K562 (cell line): ENCODE results near the gene TAF9. TPM values are rescaled to one million over a fixed set of nuclear protein-coding genes. Genes with fewer than 3 reads are reported as not detected.

ENCODE experiments used
- CBFA2T3 ChIP-seq: fragments of 450-650 bp; IDR thresholded peaks from 2 replicates; pipeline ENCODE4 v1.6.1; 2017
- DLX4 ChIP-seq: fragments of 250-450 bp; sonication (Bioruptor Pico); IDR thresholded peaks from 2 replicates; pipeline ENCODE4 v1.6.1; 2021; ENCODE audit warnings: mild to moderate bottlenecking
- DPF2 ChIP-seq: fragments of 450-650 bp; IDR thresholded peaks from 2 replicates; pipeline ENCODE4 v1.6.1; 2016
- FOXJ3 ChIP-seq: sonication (generic); formaldehyde crosslinking; IDR thresholded peaks from 2 replicates; pipeline ENCODE4 v1.4.0; 2020; ENCODE audit warnings: mild to moderate bottlenecking, missing genetic modification reagents
- GTF2A2 ChIP-seq: IDR thresholded peaks from 2 replicates; pipeline ENCODE4 v1.6.1; 2016; ENCODE audit warnings: mild to moderate bottlenecking, missing genetic modification characterization, missing compliant biosample characterization
- KDM2B ChIP-seq: fragments of 250-450 bp; sonication (Bioruptor Pico); IDR thresholded peaks from 2 replicates; pipeline ENCODE4 v1.8.0; 2021; ENCODE audit warnings: mild to moderate bottlenecking, moderate library complexity
- MEF2A ChIP-seq: IDR thresholded peaks from 2 replicates; pipeline ENCODE4 v1.6.1; 2011; ENCODE audit warnings: low read depth, mild to moderate bottlenecking, low read length, moderate library complexity; ENCODE audit not compliant: control insufficient read depth
- NCOR1 ChIP-seq: fragments of 450-650 bp; IDR thresholded peaks from 2 replicates; pipeline ENCODE4 v1.6.1; 2016; ENCODE audit warnings: mild to moderate bottlenecking, moderate library complexity
- POLR2B ChIP-seq: fragments of 450-650 bp; IDR thresholded peaks from 2 replicates; pipeline ENCODE4 v1.6.1; 2018; ENCODE audit warnings: low read depth; ENCODE audit not compliant: partially characterized antibody
- PRMT5 ChIP-seq: sonication (generic); formaldehyde crosslinking; IDR thresholded peaks from 2 replicates; pipeline ENCODE4 v1.5.0; 2020; ENCODE audit warnings: missing genetic modification reagents
- RCOR1 ChIP-seq, 2 experiments: IDR thresholded peaks; 2 replicates each; pipeline ENCODE4 v1.6.1; 2012; ENCODE audit warnings: low read depth in 2 of 2, low read length in 2 of 2, borderline replicate concordance in 1 of 2, improper control_type of control experiment in 1 of 2
- RFX7 ChIP-seq: fragments of 250-450 bp; sonication (Bioruptor Pico); IDR thresholded peaks from 2 replicates; pipeline ENCODE4 v1.5.1; 2021; ENCODE audit warnings: mild to moderate bottlenecking
- SAFB ChIP-seq: fragments of 200-400 bp; formaldehyde crosslinking; IDR thresholded peaks from 2 replicates; pipeline ENCODE4 v1.6.1; 2017; ENCODE audit warnings: low read depth, low read length, borderline replicate concordance
- SMARCA4 ChIP-seq: fragments of 450-650 bp; IDR thresholded peaks from 2 replicates; pipeline ENCODE4 v1.6.1; 2016
- ZBTB11 ChIP-seq, 3 experiments: fragments of 200-800 bp in 1 of 3; fragments of 250-450 bp in 1 of 3; fragments of 450-650 bp in 1 of 3; sonication (Bioruptor Pico) in 1 of 3; sonication (Bioruptor generic) in 1 of 3; formaldehyde crosslinking in 1 of 3; IDR thresholded peaks; 2 replicates each; pipeline versions ENCODE4 v1.6.1 to v1.8.0; 2016 to 2022; ENCODE audit warnings: mild to moderate bottlenecking in 2 of 3, missing genetic modification characterization in 2 of 3, missing compliant biosample characterization in 1 of 3, moderate library complexity in 1 of 3
- ZBTB2 ChIP-seq: fragments of 450-650 bp; IDR thresholded peaks from 2 replicates; pipeline ENCODE4 v1.6.1; 2016; ENCODE audit warnings: antibody characterized with exemption
- ZHX1 ChIP-seq: fragments of 150-350 bp; conservative IDR thresholded peaks from 2 replicates; pipeline ENCODE4 v1.6.1; 2014; ENCODE audit warnings: low read length
- ZNF253 ChIP-seq: fragments of 250-450 bp; sonication (Bioruptor Pico); conservative IDR thresholded peaks from 2 replicates; pipeline ENCODE4 v1.6.1; 2021; ENCODE audit warnings: mild to moderate bottlenecking
- ZNF263 ChIP-seq: sonication (generic); formaldehyde crosslinking; IDR thresholded peaks from 2 replicates; pipeline ENCODE4 v1.8.0; 2022; ENCODE audit warnings: mild to moderate bottlenecking, missing genetic modification reagents, borderline replicate concordance
- ZNF3 ChIP-seq: fragments of 250-450 bp; sonication (Bioruptor Pico); IDR thresholded peaks from 2 replicates; pipeline ENCODE4 v1.5.0; 2021; ENCODE audit warnings: mild to moderate bottlenecking, moderate library complexity
- ZNF583 ChIP-seq: fragments of 250-450 bp; sonication (Bioruptor Pico); IDR thresholded peaks from 2 replicates; pipeline ENCODE4 v1.4.0; 2020
- ZNF707 ChIP-seq: fragments of 250-450 bp; sonication (Bioruptor Pico); conservative IDR thresholded peaks from 2 replicates; pipeline ENCODE4 v1.8.0; 2022; ENCODE audit warnings: inconsistent platforms, mild to moderate bottlenecking, moderate library complexity
- polyA plus RNA-seq, 8 experiments: library from polyadenylated mRNA; depleted of rRNA in 4 of 8; stranded (reverse) in 5 of 8; unstranded in 3 of 8; fragments of >200 nt; fragmentation: Nextera tagmentation in 2 of 8; fragmentation: Illumina TruSeq in 1 of 8; extraction: Ambion mirVana in 2 of 8; extraction: Trizol in 1 of 8; gene quantifications; 2 replicates each; pipeline versions ENCODE4 v1.2.1 to v1.2.3, GENCODE V29; 2011 to 2014; ENCODE audit warnings: inconsistent platforms in 1 of 8, missing spikeins in 1 of 8
- total RNA-seq, 7 experiments: library from RNA; depleted of rRNA in 6 of 7; stranded (reverse); fragments of >200 nt in 6 of 7; fragmentation: Illumina TruSeq in 2 of 7; extraction: Trizol in 2 of 7; gene quantifications; 2 replicates each; pipeline versions ENCODE4 v1.2.1 to v1.2.3, GENCODE V29; 2011 to 2021; ENCODE audit warnings: low replicate concordance in 1 of 7

Gene TAF9
- total and polyA plus RNA-seq, 9 of the 15 experiments (the other 6 are each of a cell fraction or from before 2014, with no cell fraction given) = 119 to 566 (median 207) TPM

GRCh38 chr5:69404659-69405330, 35.5 kb upstream of the TAF9 start (continued):
- TF ChIP-seq PRMT5 (CRISPR knock-in tag) (no peak), CBFA2T3 (peak; percentile 50), RFX7 (CRISPR knock-in tag) (no peak), DLX4 (CRISPR knock-in tag) (no peak), ZNF263 (CRISPR knock-in tag) (no peak), GTF2A2 (tag) (no peak), ZHX1 (no peak), SMARCA4 (peak; percentile 46; the same call in 1 of the 2 replicates), ZNF707 (CRISPR knock-in tag) (no peak), SAFB (no peak), NCOR1 (no peak), ZNF253 (no peak), KDM2B (CRISPR knock-in tag) (no peak), ZNF583 (CRISPR knock-in tag) (no peak), ZBTB2 (no peak), MEF2A (no peak), ZNF3 (CRISPR knock-in tag) (no peak), ZBTB11 (CRISPR knock-in tag; IDR thresholded peaks at IDR 0.05) (no peak), DPF2 (peak; percentile 25; the same call in 1 of the 2 replicates), FOXJ3 (CRISPR knock-in tag) (no peak), POLR2B (no peak), RCOR1 (IDR thresholded peaks at IDR 0.05; ENCODE audit: borderline replicate concordance in 1 of 2, low read depth in 2 of 2, low read length in 2 of 2) (0 out of 4 replicates have a peak, but pooled peaks of 1 of the 2 experiments have one; percentile 13)
